Vagina (tissue), 2 donors: ENCODE measurements around the gene MBTPS1.

ENCODE experiments used
- POLR2A ChIP-seq, 2 donors: fragments of 450-650 bp; IDR thresholded peaks; one replicate each; pipeline ENCODE4 v1.6.1; 2017; ENCODE audit warnings: antibody characterized with exemption in 2 of 2, mild to moderate bottlenecking in 2 of 2, moderate library complexity in 2 of 2
- POLR2AphosphoS5 ChIP-seq, 2 donors: sonication (generic); formaldehyde crosslinking; IDR thresholded peaks; one replicate each; pipeline ENCODE4 v1.9.0; 2017; ENCODE audit warnings: antibody characterized with exemption in 2 of 2, mild to moderate bottlenecking in 2 of 2, low read depth in 1 of 2; ENCODE audit not compliant: insufficient read depth in 1 of 2
- TF ChIP-seq, protein P1 (sequence below), 3 experiments: fragments of 450-650 bp in 2 of 3; fragments of 200-600 bp in 1 of 3; sonication (generic) in 1 of 3; IDR thresholded peaks; one replicate each; pipeline ENCODE4 v1.5.1; 2017 to 2019; ENCODE audit warnings: antibody characterized with exemption in 3 of 3, mild to moderate bottlenecking in 2 of 3, moderate library complexity in 2 of 3

DNA sequence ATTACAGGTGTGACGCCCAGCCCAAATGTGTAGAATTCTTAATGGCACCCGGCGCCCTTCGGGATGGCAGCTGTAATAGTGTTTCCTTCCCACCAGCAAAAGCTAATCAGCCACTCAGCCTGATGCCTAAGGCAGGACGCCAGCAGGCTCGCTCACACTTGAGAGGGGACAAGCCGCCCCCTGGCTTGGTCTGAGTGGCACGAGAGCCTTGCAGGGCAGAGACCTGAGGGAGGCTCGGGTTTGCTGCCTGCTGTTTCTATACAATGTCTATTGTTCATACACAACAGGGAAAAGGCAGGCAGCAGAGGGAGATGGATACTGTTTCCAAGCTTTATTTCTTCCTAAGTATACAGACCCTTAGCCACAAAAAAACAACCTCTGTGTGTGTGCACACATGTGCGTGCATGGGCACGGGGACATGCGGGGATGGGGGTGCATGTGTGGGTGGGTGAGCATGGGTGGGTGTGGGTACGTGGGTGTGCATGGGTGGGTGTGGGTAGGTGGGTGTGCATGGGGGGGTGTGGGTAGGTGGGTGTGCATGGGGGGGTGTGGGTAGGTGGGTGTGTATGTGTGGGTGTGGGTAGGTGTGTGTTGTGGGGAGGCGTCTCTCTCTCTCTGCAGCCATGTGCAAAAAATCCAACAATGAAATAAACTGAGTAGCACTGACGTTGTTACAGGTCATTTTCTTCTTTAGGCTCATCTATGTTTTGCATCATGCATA lies 84.1 kb downstream of the MBTPS1 start:
- no peak for TF ChIP-seq POLR2A (IDR thresholded peaks at IDR 0.05)
- TF ChIP-seq, protein P1, sequence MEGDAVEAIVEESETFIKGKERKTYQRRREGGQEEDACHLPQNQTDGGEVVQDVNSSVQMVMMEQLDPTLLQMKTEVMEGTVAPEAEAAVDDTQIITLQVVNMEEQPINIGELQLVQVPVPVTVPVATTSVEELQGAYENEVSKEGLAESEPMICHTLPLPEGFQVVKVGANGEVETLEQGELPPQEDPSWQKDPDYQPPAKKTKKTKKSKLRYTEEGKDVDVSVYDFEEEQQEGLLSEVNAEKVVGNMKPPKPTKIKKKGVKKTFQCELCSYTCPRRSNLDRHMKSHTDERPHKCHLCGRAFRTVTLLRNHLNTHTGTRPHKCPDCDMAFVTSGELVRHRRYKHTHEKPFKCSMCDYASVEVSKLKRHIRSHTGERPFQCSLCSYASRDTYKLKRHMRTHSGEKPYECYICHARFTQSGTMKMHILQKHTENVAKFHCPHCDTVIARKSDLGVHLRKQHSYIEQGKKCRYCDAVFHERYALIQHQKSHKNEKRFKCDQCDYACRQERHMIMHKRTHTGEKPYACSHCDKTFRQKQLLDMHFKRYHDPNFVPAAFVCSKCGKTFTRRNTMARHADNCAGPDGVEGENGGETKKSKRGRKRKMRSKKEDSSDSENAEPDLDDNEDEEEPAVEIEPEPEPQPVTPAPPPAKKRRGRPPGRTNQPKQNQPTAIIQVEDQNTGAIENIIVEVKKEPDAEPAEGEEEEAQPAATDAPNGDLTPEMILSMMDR (IDR thresholded peaks at IDR 0.05) = no peak
- no peak for TF ChIP-seq POLR2AphosphoS5 (IDR thresholded peaks at IDR 0.05; ENCODE audit: insufficient read depth in 1 of 2, low read depth in 1 of 2)
